Astrocyte of the cerebellum (primary cell): ENCODE measurements around the gene CATSPER1.

ENCODE experiments used
- DNase-seq: peaks from one replicate; pipeline ENCODE4 v3.0.0-alpha.2; 2011; ENCODE audit warnings: low read depth
- H3K4me3 ChIP-seq: 2 replicates; pipeline ENCODE4 v1.5.1; 2011; ENCODE audit warnings: mild to moderate bottlenecking, low read depth, low read length, moderate library complexity
- in situ Hi-C: cut with HindIII; loops from 2 replicates; pipeline ENCODE4 v1.10.0; 2017; ENCODE audit warnings: low sequenced_read_pairs
- TF ChIP-seq, protein P1 (sequence below): IDR thresholded peaks from 2 replicates; pipeline ENCODE4 v1.5.1; 2012; ENCODE audit warnings: low read length, low read depth, moderate library complexity, mild to moderate bottlenecking; ENCODE audit errors: missing control alignments

Gene CATSPER1

DNA sequence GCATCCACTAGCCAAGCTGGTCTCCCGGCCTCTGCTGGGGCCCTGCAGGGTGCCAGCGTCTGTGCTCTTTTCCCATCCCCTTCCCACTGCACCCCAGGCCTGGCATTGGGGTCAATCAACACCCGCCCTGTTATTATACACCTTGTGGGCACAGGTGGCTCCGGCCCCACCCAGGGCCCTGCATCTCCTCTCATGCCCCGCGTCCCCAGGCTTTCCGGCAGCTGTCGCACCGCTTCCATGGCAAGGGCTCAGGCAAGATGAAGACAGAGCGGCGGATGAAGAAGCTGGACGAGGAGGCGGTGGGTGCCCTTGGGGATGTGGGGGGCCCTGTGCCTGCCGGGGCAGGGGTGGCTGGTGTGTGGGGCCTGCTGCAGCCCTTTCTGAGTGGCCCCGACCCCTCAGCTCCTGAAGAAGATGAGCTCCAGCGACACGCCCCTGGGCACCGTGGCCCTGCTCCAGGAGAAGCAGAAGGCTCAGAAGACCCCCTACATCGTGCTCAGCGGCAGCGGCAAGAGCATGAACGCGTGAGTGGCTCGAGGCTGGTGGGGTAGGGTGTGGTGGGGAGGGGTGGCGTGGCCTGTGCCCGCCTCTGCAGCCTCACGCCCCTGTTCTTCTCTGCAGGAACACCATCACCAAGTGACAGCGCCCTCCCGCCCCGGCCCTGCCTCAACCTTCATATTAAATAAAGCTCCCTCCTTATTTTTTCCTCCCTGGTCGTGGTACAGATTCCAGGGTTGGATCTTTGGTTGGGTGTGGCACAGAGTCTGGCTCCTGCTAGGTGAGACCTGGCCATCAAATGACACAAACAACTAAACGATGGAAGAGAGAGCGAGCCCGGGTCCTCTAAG lies 47.7 kb downstream of the CATSPER1 start:
- in situ Hi-C loops: no loop called here
- no peak overlapping the region for H3K4me3 ChIP-seq
- no peak for DNase-seq
- TF ChIP-seq, protein P1, sequence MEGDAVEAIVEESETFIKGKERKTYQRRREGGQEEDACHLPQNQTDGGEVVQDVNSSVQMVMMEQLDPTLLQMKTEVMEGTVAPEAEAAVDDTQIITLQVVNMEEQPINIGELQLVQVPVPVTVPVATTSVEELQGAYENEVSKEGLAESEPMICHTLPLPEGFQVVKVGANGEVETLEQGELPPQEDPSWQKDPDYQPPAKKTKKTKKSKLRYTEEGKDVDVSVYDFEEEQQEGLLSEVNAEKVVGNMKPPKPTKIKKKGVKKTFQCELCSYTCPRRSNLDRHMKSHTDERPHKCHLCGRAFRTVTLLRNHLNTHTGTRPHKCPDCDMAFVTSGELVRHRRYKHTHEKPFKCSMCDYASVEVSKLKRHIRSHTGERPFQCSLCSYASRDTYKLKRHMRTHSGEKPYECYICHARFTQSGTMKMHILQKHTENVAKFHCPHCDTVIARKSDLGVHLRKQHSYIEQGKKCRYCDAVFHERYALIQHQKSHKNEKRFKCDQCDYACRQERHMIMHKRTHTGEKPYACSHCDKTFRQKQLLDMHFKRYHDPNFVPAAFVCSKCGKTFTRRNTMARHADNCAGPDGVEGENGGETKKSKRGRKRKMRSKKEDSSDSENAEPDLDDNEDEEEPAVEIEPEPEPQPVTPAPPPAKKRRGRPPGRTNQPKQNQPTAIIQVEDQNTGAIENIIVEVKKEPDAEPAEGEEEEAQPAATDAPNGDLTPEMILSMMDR: no peak

DNA sequence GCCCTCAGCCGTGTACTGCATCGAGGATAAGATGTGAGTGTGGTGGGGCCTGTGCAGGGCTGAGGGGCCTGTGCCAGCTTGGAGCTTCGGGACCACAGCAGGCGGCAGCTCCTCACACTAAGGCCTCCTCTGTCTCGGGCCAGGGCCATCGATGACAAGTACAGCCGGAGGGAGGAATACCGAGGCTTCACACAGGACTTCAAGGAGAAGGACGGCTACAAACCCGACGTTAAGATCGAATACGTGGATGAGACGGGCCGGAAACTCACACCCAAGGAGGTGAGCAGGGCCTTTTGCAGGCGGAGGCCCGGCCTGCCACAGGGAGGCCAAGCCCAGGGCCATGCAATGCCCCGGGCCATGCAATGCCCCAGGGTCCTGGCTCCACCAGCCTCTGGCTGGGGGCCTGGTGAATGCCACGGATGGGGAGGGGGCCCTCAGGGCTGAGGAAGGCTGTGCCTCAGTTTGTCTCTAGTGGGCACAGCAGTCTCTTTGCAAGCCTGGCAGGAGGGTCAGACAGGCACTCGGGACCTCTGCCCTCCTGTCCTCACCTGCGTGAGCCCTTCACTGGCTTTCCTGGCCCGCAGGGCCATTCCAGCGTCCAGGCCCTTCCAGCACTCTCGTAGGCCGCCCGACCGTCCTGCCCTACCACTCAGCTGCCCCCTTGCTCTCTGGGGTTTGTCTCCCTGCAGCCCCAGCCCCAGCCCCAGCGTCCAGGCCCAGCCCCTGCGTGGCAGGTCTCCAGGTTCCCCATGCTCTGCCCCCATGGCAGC lies 48.5 kb downstream of the CATSPER1 start:
- TF ChIP-seq, protein P1: no peak
- in situ Hi-C loops: no loop called here
- DNase-seq: no peak
- no peak overlapping the region for H3K4me3 ChIP-seq

DNA sequence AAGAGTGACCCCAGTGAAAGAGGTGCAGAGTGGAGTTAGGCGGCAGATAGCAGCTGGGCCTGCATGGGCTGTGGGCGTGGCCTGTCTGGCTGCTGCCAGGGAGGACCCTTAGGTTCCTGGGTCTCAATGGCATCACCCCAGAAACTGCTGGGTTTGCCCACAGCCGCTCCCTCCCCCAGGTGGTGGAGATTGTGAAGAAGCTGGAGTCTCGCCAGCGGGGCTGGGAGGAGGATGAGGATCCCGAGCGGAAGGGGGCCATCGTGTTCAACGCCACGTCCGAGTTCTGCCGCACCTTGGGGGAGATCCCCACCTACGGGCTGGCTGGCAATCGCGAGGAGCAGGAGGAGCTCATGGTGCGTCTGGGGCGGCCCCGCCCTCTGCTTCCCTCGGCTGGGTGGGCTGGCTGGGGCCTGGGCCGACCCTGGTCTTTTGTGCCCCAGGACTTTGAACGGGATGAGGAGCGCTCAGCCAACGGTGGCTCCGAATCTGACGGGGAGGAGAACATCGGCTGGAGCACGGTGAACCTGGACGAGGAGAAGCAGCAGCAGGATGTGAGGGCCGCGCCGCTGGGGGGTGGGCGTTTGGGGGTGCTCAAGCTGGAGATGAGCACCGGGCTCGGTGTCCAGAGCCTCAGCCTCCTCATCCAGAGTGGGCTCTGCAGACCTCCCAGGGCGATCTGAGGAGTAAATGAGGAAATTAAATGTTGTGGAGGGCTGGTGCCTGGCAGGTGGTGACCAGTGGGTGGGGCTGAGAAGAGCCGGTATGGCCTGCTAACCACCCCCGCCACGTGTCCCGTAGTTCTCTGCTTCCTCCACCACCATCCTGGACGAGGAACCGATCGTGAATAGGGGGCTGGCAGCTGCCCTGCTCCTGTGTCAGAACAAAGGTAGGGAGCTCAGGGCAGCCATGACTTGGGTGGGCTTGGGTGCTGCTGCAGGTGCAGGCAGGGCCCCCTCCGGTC lies 49.8 kb downstream of the CATSPER1 start:
- DNase-seq: no peak
- TF ChIP-seq, protein P1: no peak
- no peak overlapping the region for H3K4me3 ChIP-seq
- in situ Hi-C loops: no loop called here

DNA sequence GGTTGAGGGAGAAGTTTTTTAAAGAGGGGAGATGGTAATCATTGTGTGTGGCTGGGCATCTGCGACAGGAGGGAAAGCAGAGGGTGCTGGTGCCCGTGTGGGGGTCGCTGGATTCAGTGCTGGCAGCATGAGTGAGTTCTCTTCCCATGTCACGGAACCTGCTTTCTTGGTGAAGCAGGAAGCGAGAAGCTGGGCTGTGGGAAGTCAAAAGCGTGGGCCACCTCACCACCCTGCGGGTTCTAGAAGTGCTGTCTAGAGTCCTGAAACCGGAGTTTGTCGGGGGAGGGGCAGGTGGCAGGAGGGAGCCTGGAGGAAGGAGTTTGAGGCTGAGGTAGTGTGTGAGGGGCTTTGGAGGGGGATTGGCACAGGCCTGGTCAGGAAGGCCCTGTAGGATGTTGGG lies 50.5 kb downstream of the CATSPER1 start:
- TF ChIP-seq, protein P1: no peak
- H3K4me3 ChIP-seq: no peak overlapping the region
- no peak for DNase-seq
- in situ Hi-C loops: no loop called here

DNA sequence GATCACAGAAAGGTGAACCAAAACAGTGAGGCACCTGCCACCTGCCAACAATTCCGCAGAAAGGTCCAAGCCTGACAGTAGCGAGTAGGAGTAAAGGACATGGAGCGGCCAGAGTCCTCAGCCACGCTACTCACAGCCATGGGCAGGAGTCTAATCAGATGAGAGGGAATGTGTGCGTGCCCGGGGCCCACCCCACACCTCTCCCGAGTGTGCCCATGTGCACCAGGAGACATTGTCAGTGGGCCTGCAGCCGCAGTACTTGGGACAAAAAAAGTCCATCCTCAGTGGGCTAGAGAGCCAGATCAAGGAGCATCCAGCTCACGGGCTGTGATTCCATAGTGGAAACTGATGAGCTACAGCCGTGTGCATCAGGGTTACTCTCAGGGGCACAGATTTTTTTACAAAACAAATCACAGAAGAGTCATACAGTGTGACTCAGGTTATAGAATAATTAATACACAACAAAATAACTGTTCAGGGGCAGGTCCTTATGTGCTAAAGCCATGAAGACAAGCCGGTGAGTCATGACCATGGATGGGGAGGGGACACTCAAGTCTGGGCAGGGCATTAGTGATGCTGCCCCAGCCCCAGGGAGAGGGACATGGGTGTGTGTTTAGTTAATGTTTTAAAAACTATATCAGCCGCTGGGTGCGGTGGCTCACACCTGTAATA lies 52.7 kb downstream of the CATSPER1 start:
- TF ChIP-seq, protein P1: no peak
- no peak for DNase-seq
- no peak overlapping the region for H3K4me3 ChIP-seq
- in situ Hi-C loops: no loop called here
